ENCODE results near the gene NABP1. TPM values are rescaled to one million over a fixed set of nuclear protein-coding genes. Genes with fewer than 3 reads are reported as not detected.

Gene NABP1
- total RNA-seq, 6 experiments from 2014 or later = 5.2 to 28.2 (median 20.7) TPM

- WGBS (ENCODE audit: insufficient coverage, low coverage, low lambda C conversion rate, missing lambda C conversion rate) = 84% methylated on average over 3 of the region's 3 CpGs
- intact Hi-C loops (cut with DNase I) = no loop called here
- Histone ChIP-seq H3K4me1 (peaks cover 0 to 5% (median 0%) of the 10 kb centered on the region in 4 donors), H3K4me3 (no peak overlapping the region), H3K27me3 (no peaks in the 10 kb centered on the region), H3K27ac (no peak overlapping the region), H3K9me3 (no peaks in the 10 kb centered on the region), H3K36me3 (no peaks in the 10 kb centered on the region)
- ATAC-seq (no peak), DNase-seq (no peak)
- TF ChIP-seq POLR2A (IDR thresholded peaks at IDR 0.05) (no peak), CTCF (IDR thresholded peaks at IDR 0.05) (no peak)
Measured at GRCh38 chr2:191632426-191632825, 45.5 kb upstream of the NABP1 start.

GRCh38 chr2:191634791-191635190 lies 43.1 kb upstream of the NABP1 start:
- 88% methylated on average over 1 of the region's 1 CpG for WGBS (ENCODE audit: insufficient coverage, low coverage, low lambda C conversion rate, missing lambda C conversion rate)
- intact Hi-C loops (cut with DNase I) = no loop called here
- TF ChIP-seq POLR2A (IDR thresholded peaks at IDR 0.05) (no peak), CTCF (IDR thresholded peaks at IDR 0.05) (no peak)

GRCh38 chr2:191635333-191636234 lies 42.4 kb upstream of the NABP1 start:
- Histone ChIP-seq H3K27ac (no peak overlapping the region), H3K9me3 (no peaks in the 10 kb centered on the region), H3K36me3 (no peaks in the 10 kb centered on the region), H3K4me3 (no peak overlapping the region), H3K4me1 (peaks cover 0 to 18% (median 0%) of the 10 kb centered on the region in 4 donors), H3K27me3 (no peaks in the 10 kb centered on the region)
- 78% methylated on average over 4 of the region's 5 CpGs for WGBS (ENCODE audit: insufficient coverage, low coverage, low lambda C conversion rate, missing lambda C conversion rate)
- DNase-seq (no peak), ATAC-seq (no peak)
- TF ChIP-seq CTCF (IDR thresholded peaks at IDR 0.05) = no peak
- no peak for TF ChIP-seq POLR2A (IDR thresholded peaks at IDR 0.05)
- intact Hi-C loops (cut with DNase I) = no loop called here

More at GRCh38 chr2:191634791-191635190, 43.1 kb upstream of the NABP1 start:
- no peaks in the 10 kb centered on the region for H3K27me3 ChIP-seq
- H3K9me3 ChIP-seq = no peaks in the 10 kb centered on the region
- no peaks in the 10 kb centered on the region for H3K36me3 ChIP-seq
- H3K4me3 ChIP-seq = no peak overlapping the region
- H3K27ac ChIP-seq = no peak overlapping the region
- no peak for ATAC-seq
- peaks cover 0 to 18% (median 0%) of the 10 kb centered on the region in 4 donors for H3K4me1 ChIP-seq
- no peak for DNase-seq

- H3K36me3 ChIP-seq = no peaks in the 10 kb centered on the region
- no peak for DNase-seq
Measured at GRCh38 chr2:191636235-191636543, 41.7 kb upstream of the NABP1 start.

More at GRCh38 chr2:191636235-191636543, 41.7 kb upstream of the NABP1 start:
- TF ChIP-seq POLR2A (IDR thresholded peaks at IDR 0.05) (no peak), CTCF (IDR thresholded peaks at IDR 0.05) (no peak)
- Histone ChIP-seq H3K27ac (no peak overlapping the region), H3K4me3 (no peak overlapping the region), H3K4me1 (peaks cover 0 to 18% (median 0%) of the 10 kb centered on the region in 4 donors), H3K9me3 (no peaks in the 10 kb centered on the region), H3K27me3 (no peaks in the 10 kb centered on the region)
- ATAC-seq = no peak
- intact Hi-C loops (cut with DNase I) = no loop called here

All from right lobe of liver (tissue), 6 donors.